K562 (cell line): Measurements from ENCODE around the gene OXLD1. TPM values are rescaled to one million over a fixed set of nuclear protein-coding genes. Genes with fewer than 3 reads are reported as not detected.

ENCODE experiments used
- BRF1 ChIP-seq: IDR thresholded peaks from 3 replicates; pipeline ENCODE4 v1.6.1; 2011; ENCODE audit warnings: borderline replicate concordance, mild to moderate bottlenecking; ENCODE audit not compliant: insufficient read length; ENCODE audit errors: extremely low read depth
- COPS2 ChIP-seq: fragments of 450-650 bp; conservative IDR thresholded peaks from 2 replicates; pipeline ENCODE4 v1.6.1; 2016; ENCODE audit warnings: mild to moderate bottlenecking, moderate library complexity
- E2F6 ChIP-seq, 2 experiments: IDR thresholded peaks; 2 replicates each; pipeline ENCODE4 v1.6.1; 2011; ENCODE audit warnings: borderline replicate concordance in 1 of 2, control low read depth in 1 of 2, low read depth in 1 of 2, low read length in 1 of 2, mild to moderate bottlenecking in 1 of 2, mixed read lengths in 1 of 2, moderate library complexity in 1 of 2; ENCODE audit not compliant: insufficient read depth in 1 of 2, insufficient read length in 1 of 2, poor library complexity in 1 of 2, severe bottlenecking in 1 of 2; ENCODE audit errors: extremely low read depth in 1 of 2
- EGR1 ChIP-seq: fragments of 450-650 bp; conservative IDR thresholded peaks from 2 replicates; pipeline ENCODE4 v1.6.1; 2017; ENCODE audit warnings: mild to moderate bottlenecking
- ETV5 ChIP-seq: sonication (generic); formaldehyde crosslinking; IDR thresholded peaks from 2 replicates; pipeline ENCODE4 v1.4.0; 2020; ENCODE audit warnings: low read depth, mild to moderate bottlenecking, missing genetic modification reagents
- FOXO4 ChIP-seq: fragments of 450-650 bp; formaldehyde crosslinking; IDR thresholded peaks from 2 replicates; pipeline ENCODE4 v1.4.0; 2020; ENCODE audit warnings: mild to moderate bottlenecking, moderate library complexity
- GTF2E2 ChIP-seq: fragments of 200-800 bp; sonication (Bioruptor generic); IDR thresholded peaks from 2 replicates; pipeline ENCODE4 v1.6.1; 2016; ENCODE audit warnings: missing genetic modification characterization, missing compliant biosample characterization
- HINFP ChIP-seq: fragments of 450-650 bp; conservative IDR thresholded peaks from 2 replicates; pipeline ENCODE4 v1.6.1; 2016; ENCODE audit warnings: missing genetic modification characterization, low read depth, mild to moderate bottlenecking, control low read depth, missing compliant biosample characterization
- JUN ChIP-seq, 2 experiments: sonication (generic) in 1 of 2; formaldehyde crosslinking in 1 of 2; IDR thresholded peaks; 2 replicates each; pipeline versions ENCODE4 v1.6.1 to v1.8.0; 2012 to 2022; ENCODE audit warnings: borderline replicate concordance in 2 of 2, mild to moderate bottlenecking in 2 of 2, improper control_type of control experiment in 1 of 2, low read depth in 1 of 2, low read length in 1 of 2, missing genetic modification reagents in 1 of 2
- KAT7 ChIP-seq: sonication (generic); formaldehyde crosslinking; IDR thresholded peaks from 2 replicates; pipeline ENCODE4 v1.8.0; 2022; ENCODE audit warnings: missing genetic modification reagents, mild to moderate bottlenecking, borderline replicate concordance
- KDM2B ChIP-seq: fragments of 250-450 bp; sonication (Bioruptor Pico); IDR thresholded peaks from 2 replicates; pipeline ENCODE4 v1.8.0; 2021; ENCODE audit warnings: mild to moderate bottlenecking, moderate library complexity
- NCOA6 ChIP-seq: fragments of 450-650 bp; IDR thresholded peaks from 2 replicates; pipeline ENCODE4 v1.6.1; 2017; ENCODE audit warnings: mild to moderate bottlenecking
- NFE2L1 ChIP-seq: fragments of 450-650 bp; IDR thresholded peaks from 2 replicates; pipeline ENCODE4 v1.6.1; 2016; ENCODE audit warnings: missing genetic modification characterization, low read depth, mild to moderate bottlenecking, missing compliant biosample characterization, moderate library complexity, borderline replicate concordance
- POLR2AphosphoS2 ChIP-seq: IDR thresholded peaks from 2 replicates; pipeline ENCODE4 v1.6.1; 2012; ENCODE audit warnings: low read length, improper control_type of control experiment
- RCOR1 ChIP-seq, 2 experiments: IDR thresholded peaks; 2 replicates each; pipeline ENCODE4 v1.6.1; 2012; ENCODE audit warnings: low read depth in 2 of 2, low read length in 2 of 2, borderline replicate concordance in 1 of 2, improper control_type of control experiment in 1 of 2
- RERE ChIP-seq: sonication (generic); formaldehyde crosslinking; IDR thresholded peaks from 2 replicates; pipeline ENCODE4 v1.8.0; 2023; ENCODE audit warnings: missing genetic modification reagents, mild to moderate bottlenecking, borderline replicate concordance
- ZNF436 ChIP-seq: fragments of 250-450, 450-650 bp; sonication (Bioruptor Pico); formaldehyde crosslinking; IDR thresholded peaks from 2 replicates; pipeline ENCODE4 v1.7.0; 2020; ENCODE audit warnings: mild to moderate bottlenecking
- polyA plus RNA-seq, 8 experiments: library from polyadenylated mRNA; depleted of rRNA in 4 of 8; stranded (reverse) in 5 of 8; unstranded in 3 of 8; fragments of >200 nt; fragmentation: Nextera tagmentation in 2 of 8; fragmentation: Illumina TruSeq in 1 of 8; extraction: Ambion mirVana in 2 of 8; extraction: Trizol in 1 of 8; gene quantifications; 2 replicates each; pipeline versions ENCODE4 v1.2.1 to v1.2.3, GENCODE V29; 2011 to 2014; ENCODE audit warnings: inconsistent platforms in 1 of 8, missing spikeins in 1 of 8
- total RNA-seq, 7 experiments: library from RNA; depleted of rRNA in 6 of 7; stranded (reverse); fragments of >200 nt in 6 of 7; fragmentation: Illumina TruSeq in 2 of 7; extraction: Trizol in 2 of 7; gene quantifications; 2 replicates each; pipeline versions ENCODE4 v1.2.1 to v1.2.3, GENCODE V29; 2011 to 2021; ENCODE audit warnings: low replicate concordance in 1 of 7

Gene OXLD1
- total and polyA plus RNA-seq, 9 of the 15 experiments (the other 6 are each of a cell fraction or from before 2014, with no cell fraction given), result 4.4 to 115 (median 29.3) TPM

GRCh38 chr17:81712468-81713003 lies 46.1 kb upstream of the OXLD1 start (continued):
- TF ChIP-seq RCOR1 (IDR thresholded peaks at IDR 0.05; ENCODE audit: borderline replicate concordance in 1 of 2, low read depth in 2 of 2, low read length in 2 of 2) (peak in 1 of 2 experiments; percentile 4; a peak in 1 of 4 replicates), EGR1 (peak; percentile 25), BRF1 (no peak), GTF2E2 (tag) (no peak), E2F6 (IDR thresholded peaks at IDR 0.05; ENCODE audit: borderline replicate concordance in 1 of 2, extremely low read depth in 1 of 2, insufficient read depth in 1 of 2, insufficient read length in 1 of 2, low read depth in 1 of 2, low read length in 1 of 2, poor library complexity in 1 of 2, severe bottlenecking in 1 of 2) (peak in 1 of 2 experiments; percentile 63), KAT7 (CRISPR knock-in tag) (no peak), KDM2B (CRISPR knock-in tag) (no peak), JUN (IDR thresholded peaks at IDR 0.05; ENCODE audit: borderline replicate concordance, low read depth, low read length) (no peak), JUN (CRISPR knock-in tag; IDR thresholded peaks at IDR 0.05; ENCODE audit: borderline replicate concordance) (no peak), NCOA6 (no peak), POLR2AphosphoS2 (no peak), RERE (CRISPR knock-in tag) (no peak), ZNF436 (no peak), HINFP (tag) (no peak), COPS2 (no peak), ETV5 (CRISPR knock-in tag) (no peak), NFE2L1 (tag) (no peak), FOXO4 (no peak)
